NCI-H524 (cell line): Measurements from ENCODE around the gene HSDL1.
A peak's percentile ranks its signal among the peaks of the same experiment; 100 is the strongest.

Experiments
- DNase-seq, 2 experiments: peaks; one replicate each; lab custom pipeline; 2025; lab: John Stamatoyannopoulos, UW

Gene HSDL1

DNA sequence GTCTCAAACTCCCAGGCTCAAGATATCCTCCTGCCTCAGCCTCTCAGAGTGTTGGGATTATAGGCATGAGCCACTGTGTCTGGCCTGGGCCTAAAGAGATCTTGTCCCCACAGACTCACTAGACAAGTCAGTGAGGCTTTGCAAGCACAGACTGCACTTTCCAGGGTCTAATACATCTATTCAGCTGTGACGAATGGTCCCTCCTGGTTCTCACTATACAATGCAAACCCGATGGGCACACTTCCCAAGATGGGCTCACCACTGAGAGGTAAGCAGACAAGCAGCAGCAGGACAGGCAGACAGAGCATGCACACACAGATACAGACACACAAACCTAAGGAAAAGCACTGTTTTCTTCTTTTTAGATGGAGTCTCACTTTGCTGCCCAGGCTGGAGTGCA, 37.1 kb downstream of the HSDL1 start:
- no peak for DNase-seq

DNA sequence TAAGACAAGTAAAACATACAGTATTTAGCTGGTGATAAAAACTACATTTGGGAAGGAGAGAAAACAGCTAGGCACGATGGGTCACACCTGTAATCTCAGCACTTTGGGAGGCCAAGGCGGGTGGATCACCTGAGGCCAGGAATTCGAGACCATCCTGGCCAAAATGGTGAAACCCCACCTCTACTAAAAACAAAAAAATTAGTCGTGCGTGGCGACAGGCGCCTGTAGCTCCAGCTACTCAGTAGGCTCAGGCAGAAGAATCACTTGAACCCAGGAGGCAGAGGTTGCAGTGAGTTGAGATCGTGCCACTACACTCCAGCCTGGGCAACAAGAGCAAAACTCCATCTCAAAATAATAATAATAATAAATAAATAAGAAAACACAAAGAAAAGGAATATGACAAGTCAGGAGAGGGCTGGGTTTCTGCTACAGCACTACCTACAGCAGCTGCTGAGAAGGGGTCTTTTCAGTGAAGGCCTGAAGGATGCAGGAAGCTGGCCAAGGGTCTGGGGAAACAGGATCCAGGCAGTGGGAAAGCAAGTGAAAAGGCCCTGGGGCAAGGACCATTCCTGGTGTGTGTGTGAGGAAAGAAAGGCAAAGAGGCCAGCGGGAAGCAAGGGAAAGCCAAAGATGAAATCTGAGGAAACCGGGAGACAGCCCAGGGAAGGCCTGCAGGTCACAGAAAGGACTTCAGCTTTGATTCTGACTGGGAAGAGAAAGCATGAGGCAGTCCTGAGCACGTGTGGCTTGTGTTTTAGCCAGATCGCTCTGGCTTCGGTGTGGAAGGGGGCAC, 38.8 kb downstream of the HSDL1 start:
- DNase-seq = no peak

DNA sequence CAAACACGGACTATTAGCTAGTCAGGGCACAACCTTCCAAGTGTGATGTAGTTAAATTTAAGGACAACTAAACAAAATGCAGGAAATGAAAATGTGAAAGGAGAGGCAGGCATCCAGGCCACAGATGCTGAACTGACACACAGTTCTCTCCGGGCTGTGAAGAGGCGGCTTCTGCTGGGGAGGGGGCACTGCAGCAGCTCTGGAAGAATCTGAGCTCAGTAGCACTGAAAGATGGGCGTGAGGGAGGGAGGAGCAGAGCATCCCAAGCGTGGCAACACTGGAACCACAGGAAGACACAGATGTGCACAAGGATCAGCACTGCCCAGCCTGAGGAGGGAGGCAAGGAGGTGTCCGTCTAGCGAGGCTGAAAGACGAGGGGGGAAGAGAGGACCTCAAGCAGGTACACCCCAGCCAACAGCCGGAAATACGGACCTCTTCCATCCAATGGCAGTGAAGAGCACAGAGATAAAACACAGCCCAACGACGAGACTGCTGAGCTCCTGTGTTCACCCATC, 39.6 kb downstream of the HSDL1 start:
- DNase-seq = no peak

DNA sequence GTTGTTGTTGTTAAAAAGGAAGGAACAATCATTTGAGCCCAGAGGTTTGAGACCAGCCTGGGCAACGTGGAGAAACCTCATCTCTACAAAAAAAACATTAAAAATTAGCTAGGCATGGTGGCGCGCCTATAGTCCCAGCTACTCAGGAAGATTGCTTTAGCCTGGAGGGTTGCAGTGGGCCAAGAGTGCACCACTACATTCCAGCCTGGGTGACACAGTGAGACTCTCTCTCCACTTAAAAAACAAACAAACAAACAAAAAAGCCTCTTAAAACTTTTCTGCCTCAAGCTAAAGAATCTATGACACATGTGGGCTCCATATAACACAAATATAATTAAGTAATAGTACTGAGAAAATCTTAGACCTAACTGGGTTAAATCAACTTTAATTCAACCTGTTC, 40.7 kb downstream of the HSDL1 start:
- DNase-seq = no peak

DNA sequence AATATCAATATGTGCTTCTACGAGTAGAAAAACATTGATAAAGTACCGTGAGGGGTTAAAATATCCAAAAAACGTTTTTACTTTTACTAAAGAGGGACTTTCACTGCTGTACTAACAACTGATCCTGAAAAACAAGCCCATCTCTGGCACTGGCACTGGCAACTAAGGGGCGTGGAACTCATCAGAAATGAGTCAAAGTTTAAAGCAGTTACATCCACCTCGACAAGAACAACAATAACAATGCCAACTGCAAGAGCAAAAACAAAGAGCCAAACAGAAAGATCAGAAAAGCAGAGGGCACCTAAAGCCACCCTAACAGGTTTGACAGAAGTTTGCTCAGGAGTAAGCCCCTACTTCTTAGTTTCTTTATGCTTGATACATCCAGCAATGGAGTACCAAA, 41.3 kb downstream of the HSDL1 start:
- DNase-seq = no peak

DNA sequence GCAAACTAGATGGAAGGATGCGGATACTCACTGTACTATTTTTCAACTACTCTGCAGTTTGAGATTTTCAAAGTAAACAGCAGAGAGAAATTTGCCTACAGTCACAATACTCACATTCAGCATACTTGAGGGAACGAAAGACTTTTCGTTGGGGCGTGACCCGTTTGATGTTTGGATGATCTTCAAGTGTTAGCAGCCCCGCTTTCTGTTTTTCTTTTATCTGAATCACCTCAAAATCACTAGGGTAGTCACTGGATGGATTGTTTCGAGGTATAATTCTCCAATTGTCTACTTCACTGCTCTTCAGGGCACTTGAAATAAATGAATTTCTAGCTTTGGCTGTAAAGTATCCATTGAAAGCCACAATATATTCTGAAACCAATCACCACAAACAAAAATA, 46.0 kb downstream of the HSDL1 start:
- no peak for DNase-seq

DNA sequence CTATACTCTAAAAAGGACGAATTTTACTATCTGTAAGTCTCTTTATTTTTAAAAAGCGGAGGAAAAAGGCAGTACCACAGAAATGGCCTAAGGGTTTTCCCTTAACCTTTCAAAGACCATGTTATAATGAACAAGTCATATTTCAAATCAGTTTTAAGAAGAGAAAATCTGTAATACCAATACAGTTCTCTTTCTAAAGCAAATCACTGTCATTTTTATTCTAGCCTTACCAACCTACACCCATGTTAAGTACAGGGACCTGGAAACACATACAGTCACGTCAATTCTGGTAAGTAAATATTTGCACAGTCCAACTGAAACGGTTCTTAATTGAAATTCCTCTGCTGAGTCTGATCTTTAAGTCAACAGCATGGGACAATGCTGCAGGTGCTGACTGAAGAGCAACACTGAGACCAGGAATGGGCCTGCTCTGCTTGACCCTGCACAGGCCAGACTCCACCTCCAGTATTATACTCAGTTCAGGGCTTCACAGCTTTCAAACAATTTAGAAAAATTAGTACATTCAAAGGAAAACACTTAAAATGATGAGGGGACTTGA, 48.5 kb downstream of the HSDL1 start:
- DNase-seq = no peak

DNA sequence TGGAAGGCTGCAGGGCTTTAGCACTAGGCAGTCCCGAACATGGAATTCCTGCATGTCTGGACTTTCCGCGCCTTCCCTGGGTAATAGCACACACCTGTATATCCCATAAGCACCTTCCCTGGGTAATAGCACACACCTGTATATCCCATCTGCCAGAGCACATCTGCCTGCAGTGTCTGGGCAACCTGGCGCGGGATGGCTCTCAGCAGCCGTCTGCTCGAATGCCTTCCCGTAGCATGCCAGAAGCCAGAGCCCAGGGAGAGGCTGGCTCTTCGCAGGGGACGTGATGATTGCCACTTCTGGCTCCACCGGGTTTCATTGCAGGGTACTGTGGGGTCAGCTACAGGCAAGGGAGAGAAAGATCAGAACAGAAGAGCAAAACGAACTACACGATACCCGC, 49.5 kb downstream of the HSDL1 start:
- DNase-seq = peak; percentile 47 to 80

DNA sequence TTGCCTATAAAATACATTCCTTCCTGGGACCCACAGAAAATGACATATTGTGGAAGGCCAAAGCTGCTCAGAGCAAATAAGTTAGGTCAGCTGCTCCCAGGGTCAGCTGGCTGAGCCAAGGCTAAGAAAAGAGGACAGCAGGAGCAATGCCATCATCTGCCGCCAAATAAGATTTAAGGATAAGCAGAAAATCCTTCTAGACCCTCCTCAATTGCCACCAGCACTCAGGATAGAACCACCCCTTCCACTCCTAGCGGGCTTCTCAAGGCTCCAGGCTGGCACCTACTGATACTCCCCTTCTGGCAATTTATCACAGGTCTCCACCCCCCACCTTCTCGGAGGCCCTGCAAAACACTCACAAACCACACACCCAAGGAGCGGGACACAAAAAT, 51.1 kb downstream of the HSDL1 start:
- DNase-seq = peak; percentile 57 to 90

DNA sequence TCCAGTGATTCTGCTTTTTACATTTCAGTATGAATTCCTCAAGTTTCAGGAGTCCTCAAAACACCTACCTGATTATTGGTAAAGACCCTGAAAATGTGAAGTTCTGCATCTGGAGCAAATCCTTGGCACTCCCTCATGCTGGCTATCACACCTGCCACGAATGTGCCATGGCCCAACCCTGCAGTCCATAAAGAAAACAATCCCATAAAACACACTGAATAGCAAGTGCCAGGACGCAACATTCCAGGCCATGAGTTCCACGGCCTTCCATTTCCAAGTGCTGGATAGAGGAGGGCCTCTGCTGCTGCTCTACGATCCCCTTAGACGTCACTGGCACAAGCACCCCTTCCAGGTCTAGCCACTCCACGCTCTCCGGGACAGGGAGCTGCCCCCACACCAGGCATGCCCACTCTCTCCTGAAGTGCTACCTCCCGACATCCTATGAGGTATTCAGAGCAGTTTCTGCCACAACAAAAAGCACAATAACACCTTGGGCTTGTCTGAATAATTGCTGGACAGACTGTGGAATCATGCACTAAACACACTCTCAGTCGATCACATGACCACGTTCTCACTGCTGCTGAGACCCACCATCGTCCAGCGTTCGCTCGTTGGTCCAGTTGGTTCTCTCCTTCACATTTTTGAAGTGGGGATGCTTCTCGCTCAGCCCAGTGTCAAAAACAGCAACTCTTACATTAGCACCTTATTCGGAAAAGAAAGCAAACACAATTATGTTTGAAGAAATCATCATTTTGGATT, 51.7 kb downstream of the HSDL1 start:
- no peak for DNase-seq

DNA sequence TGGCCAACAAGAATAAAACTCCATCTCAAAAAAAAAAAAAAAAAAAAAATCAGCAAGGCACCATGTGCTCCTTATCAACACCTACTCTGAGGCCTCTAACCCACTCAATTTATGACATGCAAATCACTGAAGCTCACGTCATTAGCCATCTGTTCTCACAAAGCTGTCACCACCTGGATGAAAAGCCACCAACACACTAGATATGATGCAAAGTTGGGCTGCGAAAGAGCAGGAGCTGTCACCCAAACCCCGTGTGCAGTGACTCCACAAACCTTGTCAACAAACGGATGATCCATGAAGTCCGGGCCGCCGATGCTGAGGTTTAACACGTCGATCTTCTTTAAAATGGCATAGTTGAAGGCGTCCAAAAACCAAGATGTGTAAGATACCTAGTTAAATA, 53.5 kb downstream of the HSDL1 start:
- peak; percentile 94 to 98 for DNase-seq

DNA sequence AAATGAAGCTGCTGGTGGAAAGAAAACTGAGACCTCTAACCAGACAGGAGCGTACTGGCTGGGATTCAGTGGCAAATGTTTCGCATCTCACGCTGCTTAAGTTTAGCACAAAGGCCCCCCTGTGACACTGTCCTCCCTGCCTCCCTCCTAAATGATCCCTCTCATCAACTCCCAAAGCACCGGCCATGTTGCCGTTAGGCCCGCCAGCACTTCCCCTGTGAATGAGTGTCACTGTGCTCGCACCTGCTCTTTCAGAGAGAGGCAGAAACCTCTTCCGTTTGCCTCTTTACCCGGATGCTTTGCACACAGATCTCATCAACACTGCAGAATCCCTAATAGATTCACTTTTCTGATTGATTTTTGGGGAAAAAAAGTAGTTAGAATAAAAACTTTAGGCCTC, 54.8 kb downstream of the HSDL1 start:
- DNase-seq = peak in 1 of 2 experiments; percentile 13

DNA sequence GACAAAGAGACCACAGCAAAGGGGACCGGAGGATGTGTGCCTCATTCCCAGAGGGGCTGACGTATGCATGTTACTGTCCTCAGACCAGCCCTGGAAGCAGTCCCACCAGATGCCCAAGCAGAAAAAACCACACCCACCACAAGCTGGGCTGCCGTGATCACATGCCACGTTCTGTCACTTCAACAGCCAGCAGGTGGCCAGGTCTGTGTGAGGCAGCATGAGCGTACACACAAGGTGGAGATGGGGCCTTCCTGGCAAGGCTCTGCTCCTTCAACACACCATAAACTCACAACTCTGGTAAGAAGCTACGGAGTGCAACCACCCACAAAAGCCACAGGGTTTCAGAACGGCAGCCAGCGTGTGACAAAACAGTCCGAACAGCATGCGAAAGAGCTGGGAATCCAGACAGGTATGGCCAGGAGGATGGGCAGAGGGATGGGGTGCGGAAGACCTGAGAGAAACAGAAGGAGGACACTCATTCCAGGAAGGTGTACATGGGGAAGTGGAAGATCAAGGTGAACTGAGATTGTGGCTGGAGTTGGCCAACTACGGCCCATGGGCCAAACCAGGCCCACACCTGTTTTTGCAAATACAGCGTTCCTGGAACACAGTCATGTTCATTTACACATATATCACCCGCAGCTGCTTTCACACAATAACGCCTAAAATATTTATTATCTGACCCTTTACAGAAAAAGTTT, 56.1 kb downstream of the HSDL1 start:
- DNase-seq = peak; percentile 61 to 88

DNA sequence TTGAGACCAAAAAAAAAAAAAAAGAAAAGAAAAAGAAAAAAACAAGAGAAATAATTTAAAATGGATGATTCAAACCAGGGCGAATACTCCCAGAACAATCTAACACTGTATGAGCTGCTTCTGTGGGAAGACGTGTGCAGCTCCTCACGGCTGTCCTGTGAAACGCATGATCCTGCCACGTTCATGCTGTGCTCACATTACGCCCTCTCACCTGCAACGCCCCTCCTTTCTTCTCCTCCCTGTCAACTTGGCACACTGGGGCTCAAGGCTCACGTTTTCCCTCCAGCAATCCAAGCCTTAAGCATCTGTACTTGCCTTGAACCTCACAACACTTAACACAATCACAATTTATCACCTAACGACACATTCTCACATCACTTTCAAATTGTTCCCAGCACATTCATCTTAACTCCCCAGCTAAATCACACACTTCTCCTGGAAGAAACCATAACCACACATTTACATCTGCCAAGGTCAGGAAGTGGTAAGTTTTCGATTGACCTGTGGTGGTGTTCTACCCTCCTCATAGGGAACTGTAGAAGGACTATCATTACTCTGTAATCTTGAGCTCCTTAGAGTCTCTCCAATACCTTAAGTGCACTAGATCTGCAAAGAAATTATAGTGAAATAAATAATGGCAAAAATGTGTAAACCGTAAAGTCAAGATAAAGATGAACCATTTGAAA, 57.4 kb downstream of the HSDL1 start:
- DNase-seq = no peak

DNA sequence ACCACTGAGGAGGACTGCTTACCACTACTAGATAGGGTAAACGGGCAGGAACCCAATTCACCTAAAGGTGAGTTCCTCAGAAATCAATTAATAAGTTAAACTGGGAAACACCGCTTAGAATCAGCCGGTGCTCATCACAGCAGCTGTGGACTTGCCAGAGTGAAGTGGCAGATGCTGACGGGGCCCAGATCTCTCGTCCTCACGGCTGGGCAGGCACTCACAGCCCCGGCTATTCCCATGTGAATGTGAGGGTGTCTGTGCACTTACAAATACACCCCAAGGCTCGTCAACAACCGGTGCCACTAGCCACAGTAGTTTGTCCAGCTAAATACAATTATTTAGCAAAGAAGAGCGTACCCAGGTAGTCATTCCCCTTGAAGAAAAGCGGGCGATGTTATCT, 58.0 kb downstream of the HSDL1 start:
- peak in 1 of 2 experiments; percentile 42 for DNase-seq

DNA sequence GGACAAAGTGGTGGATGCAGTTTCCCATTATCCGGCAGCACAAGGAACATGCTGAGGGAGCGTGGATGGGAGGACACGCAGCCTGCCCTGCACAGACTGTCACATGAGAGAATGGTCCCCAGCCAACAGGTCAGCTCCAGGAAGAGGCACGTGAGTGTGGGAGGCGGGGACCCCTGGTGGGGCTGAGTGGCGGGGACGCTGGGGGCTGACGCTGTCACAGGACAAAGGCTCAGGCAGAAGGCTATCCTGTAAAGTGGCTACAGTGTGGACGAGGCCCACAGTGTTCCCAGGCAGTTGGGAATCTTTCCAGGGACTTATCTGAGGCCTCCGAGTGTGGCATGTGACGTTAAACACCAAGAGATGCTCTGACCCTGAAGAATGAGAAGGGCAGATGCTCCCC, 58.6 kb downstream of the HSDL1 start:
- no peak for DNase-seq

DNA sequence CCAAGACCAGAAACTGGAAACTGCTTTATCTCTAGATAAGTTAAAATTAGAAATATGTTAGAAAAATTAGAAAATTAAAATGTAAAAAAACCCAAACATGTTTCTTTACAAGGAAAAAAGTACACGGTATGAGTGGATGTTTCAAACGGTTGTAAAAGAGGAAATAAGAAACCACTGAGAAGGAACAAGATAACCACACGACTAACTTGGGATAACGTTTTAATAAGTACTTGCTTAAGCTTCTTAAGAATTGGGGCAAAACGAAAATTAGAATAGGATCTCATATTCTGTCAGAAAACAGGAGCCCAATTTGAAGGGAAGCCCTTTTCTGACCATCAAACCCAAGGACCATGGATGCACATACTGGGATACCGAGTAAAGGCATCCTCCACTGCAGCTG, 59.2 kb downstream of the HSDL1 start:
- no peak for DNase-seq

DNA sequence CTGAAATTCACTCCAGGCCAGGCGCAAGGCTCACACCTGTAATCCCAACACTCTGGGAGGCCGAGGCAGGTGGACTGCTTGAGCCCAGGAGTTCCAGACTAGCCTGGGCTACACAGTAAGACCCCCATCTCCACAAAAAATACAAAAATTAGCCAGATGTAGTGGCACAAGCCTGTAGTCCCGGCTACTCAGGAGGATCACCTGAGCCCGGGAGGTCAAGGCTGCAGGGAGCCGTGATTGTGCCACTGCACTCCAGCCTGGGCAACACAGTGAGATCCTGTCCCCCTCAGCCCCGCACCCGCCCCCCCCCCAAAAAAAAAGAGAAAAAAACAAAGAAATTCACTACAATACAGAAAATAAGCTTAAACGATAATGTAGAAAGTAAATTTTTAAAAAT, 59.7 kb downstream of the HSDL1 start:
- DNase-seq = no peak

DNA sequence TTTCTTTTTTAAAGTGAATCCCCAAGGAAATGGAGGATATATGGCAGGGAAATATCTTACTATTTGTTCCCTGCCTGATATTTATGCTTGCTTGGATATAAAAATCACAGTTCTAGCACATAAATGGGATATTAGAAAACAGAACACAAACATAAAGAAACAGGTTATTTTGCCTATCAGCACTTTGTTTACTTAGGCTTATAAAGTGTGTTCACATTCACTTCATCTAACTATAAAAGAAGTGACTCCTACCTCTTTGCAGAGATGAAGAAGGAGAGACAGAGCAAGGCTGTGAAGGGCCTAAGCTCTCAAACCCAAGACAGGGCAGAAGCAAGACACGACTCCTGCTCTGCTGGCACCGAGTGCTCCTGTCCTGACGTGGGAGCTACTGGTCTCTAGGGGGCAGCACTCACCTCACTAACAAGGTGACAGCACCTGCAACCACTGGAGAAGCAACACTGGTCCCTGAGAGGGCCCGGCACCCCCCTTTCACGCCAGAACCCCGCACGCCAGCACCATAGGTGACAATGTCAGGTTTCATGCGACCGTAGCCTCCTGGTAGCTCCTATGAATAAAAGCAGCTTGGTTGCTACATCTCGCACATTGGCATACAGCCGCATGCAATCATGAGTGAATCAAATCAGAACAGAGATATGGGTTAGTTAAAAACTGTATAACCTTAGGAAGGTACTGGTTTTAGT, 60.3 kb downstream of the HSDL1 start:
- peak; percentile 45 to 76 for DNase-seq

DNA sequence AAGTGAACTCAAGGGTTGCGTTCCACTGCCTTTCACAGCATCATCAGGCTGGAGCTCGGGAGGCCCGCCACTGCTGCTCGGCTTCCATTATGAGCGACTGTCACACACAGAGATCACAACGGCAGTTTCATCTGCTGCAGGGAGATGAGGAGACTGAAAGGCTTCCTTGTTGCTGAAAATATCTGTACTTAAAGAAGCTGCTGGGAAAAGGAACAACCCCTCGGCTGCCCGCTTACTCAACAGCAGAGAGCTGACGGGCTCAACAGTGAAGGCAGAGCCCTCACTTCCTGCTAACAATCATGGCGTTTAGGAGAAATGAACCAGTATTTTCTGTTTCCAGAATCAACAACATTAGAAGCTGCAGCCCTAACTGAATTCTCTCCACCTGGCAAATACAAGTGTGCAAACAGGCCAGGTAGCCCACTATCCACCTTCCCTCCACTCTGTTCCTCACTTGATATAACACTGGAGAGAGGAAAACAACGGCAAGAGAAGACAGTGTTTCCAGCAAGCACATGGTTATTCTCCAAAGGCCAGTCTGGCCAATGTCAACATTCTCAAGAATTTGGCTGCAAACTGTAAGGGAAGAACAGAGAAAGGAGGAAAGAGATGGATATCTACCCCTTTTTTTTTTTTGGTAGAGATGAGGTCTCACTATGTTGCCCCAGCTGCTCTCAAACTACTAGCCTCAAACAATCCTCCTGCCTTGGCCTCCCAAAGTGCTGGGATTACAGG, 62.0 kb downstream of the HSDL1 start:
- DNase-seq = no peak
